Anterior cingulate cortex (tissue), 58 donors: ENCODE data around the gene IER2.

Experiments
- DNase-seq, 58 donors: peaks; one replicate each; lab custom pipeline; 2025; lab: John Stamatoyannopoulos, UW

IER2 gene, protein sequence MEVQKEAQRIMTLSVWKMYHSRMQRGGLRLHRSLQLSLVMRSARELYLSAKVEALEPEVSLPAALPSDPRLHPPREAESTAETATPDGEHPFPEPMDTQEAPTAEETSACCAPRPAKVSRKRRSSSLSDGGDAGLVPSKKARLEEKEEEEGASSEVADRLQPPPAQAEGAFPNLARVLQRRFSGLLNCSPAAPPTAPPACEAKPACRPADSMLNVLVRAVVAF

DNA sequence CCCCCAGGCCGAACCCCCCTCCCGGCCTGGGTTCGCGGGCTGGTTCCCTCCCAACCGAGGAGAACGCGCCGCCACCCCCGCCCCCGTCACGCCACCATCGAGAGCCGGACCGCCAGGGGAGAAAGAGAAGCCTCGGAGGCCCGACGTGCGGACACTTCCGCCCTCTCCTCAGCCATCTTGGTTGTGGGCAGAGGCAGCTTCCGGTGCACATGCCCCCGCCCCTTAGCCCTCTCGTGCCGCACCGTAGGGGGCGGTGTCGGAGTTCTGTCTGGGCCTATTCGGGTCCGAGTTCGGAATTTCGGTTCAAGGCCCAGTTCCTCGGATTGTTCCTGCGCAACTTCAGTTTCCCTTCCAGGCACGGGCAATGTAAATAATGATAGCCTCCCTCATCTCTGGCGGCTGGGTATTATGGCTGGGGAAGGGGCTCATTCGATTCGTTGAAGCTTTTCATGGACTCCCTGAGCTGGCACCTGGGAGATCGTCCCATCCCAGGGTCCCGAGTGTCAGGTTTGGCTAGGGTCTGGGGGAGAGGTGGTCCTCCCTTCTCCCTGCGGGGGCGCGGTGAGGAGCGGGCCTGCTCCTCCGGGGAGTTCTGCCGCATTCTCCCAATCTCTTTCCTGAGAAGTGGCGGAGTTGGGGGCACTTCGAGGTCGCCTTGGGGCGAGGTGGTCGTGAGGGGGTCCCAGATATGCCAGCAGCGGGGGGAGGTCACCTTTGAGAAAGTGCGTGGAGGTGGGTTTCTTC, at the start of gene IER2, which contains the start of gene STX10:
IER2 (plus strand) TSS at position 225 of the 744 bp plus-strand sequence. CDS start 2,776 bp downstream, outside the sequence.
STX10 (minus strand) TSS at position 189 of the 744 bp plus-strand sequence. CDS start 202 bp downstream, outside the sequence.
- peak; percentile 65 to 97 (median 94) for DNase-seq

DNA sequence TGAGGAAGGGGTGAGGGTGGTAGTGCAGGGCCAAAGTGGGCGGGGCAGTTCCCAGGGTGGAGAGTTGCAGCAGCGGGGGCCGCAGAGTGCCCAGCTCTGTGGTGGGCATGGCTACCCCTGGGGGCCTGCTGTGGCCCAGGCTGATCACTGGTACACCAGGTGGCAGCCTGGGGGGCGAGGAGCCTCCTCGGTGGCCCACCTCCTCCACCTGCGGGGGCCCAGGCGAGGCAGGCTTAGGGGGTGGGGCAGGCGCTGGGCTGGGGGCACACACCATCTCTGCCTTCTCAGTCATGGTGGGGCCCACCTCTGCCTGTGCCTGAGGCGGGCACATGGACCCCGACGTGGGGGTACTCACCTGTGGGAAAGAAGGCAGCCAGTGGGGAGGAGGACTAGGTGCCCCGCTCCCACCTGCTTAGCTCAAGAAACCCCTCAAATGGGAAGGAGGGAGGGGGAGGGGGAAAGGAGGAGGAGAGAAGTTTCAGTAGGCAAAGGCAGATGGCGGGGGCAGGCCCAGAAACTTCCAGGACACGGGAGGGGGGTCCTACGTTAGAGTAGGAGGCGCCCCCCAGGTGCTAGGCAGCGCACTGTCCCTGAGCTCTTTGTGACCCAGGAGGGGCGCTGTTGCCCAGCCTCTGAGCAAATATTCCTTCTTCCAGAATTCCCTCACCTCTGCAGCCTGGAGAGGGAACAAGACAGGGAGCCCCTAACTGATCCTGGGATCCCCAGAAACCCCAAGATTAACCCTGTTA, 49.2 kb upstream of the IER2 start:
- no peak for DNase-seq

DNA sequence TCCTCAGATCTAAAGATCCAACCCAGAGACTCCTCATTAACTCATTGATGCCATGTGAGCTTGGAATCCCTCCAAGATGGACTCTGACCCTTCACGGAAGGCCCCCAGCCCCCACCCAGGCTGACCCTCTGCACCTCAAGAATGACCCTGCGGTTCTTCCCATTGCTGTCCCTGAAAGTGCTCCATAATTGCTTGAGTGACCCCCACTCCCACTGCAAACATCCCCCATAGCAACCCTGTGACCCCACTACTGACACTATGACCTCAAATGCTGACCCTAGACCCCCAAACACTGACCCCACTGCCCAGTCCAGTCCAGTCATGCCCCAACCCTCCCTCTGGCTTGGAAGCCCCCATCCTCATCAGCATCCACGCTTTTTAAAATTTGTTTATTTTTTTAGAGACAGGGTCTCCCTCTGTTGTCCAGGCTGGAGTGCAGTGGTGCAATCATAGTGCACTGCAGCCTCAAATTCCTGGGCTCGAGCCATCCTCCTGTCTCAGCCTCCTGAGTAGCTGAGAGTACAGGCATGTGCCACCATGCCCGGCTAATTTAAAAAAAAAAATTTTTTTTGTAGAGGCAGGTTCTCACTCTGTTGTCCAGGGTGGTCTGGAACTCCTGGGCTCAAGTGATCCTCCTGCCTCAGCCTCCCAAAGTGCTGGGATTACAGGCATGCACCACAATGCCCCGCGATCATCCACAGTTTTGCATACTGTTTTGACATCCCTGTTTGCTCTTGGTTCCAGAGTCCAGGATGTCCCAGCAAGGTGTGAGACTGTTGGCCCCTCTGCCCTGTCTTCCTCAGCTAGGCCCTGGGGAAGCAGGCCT, 48.4 kb upstream of the IER2 start:
- no peak for DNase-seq

DNA sequence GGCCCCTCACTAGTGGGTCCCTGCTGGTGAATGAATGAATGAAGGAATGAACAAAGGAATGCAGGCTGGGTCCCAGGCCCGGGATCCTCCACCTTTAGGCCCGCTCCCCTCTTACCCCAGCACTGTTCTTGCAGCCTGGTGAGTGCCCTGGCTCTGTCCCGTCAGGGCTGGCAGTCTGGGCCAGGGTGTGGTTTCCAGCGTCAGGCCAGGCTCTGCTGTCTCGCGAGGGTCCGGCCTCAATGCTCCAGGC, 47.9 kb upstream of the IER2 start:
- no peak for DNase-seq

DNA sequence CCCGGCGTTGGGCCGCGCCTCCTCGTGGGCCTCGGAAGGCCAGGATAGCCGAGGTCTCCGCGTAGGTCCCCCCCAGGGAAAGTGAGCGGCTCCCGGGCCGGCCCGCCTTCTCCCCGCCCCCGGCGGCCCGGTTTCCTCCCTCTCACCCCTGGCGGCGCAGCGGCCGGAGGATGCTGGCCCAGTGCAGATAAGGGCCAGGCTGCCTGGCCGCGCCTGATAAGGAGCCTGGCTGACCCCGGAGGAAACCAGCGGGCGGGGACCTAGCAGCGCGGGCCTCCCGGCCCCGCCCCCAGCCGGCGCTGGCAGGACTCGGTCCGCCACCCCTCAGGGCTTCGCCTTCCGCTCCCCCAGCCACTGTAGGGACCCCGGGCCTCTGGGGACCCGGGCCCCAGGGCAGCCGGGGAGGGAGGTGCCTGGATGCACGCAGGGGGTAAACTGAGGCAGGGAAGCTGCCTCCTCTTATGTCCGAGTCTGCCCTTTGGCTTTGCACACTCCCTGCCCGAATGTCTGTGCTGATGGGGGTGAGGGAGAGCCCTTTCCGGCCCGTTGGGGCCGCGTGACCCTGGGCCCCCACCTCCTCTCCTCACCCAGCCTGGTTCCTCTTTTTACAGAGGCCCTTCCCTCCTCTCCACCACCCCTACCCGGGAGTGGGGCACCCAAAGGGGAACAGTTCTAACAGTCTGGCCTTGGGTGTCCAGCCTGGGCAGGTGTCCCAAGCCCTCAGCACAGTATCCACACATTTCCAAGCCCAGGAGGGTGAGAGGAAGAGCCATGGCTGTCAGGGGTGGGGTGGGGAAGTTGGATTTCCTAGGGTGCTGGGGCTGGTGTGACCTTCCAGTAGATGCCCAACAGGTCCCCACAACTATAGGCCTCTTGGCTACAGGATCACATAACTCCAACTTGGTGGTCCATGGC, 47.3 kb upstream of the IER2 start, which contains the start of gene LYL1:
LYL1 (minus strand) TSS at position 193 of the 915 bp plus-strand sequence. CDS start 1,687 bp downstream, outside the sequence.
- peak in 12 of 58 donors; percentile 15 to 63 (median 50) for DNase-seq

DNA sequence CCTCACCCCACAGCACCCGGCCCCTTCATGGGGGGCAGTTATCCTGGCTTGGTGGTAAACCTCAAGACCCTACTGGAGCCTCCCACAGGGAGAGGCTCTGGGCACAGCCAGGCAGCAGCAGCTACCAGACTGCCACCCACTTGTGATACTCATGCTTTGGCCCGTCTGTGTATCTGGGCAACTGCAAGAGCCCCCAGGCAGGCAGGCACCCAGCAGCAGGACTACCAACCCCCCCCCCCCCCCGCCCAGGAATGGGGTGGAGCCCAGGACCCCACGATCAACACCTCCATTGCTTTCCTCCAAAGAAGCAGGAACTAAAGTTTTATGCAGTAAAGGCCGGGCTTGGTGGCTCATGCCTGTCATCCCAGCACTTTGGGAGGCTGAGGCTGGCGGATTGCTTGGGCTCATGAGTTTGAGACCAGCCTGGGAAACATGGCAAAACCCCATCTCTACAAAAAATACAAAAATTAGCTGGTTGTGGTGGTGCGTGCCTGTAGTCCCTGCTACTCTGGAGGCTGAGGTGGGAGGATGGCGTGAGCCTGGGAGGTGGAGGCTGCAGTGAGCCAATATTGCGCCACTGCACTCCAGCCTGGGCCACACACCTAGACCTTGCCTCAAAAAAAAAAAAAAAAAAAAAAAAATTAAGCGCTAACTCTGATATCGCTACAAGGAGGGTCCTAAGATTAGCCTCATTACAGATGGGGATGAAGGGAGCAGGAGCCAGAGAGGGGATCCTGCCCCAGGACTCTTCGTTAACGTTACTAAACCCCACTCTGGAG, 46.4 kb upstream of the IER2 start:
- DNase-seq = no peak

DNA sequence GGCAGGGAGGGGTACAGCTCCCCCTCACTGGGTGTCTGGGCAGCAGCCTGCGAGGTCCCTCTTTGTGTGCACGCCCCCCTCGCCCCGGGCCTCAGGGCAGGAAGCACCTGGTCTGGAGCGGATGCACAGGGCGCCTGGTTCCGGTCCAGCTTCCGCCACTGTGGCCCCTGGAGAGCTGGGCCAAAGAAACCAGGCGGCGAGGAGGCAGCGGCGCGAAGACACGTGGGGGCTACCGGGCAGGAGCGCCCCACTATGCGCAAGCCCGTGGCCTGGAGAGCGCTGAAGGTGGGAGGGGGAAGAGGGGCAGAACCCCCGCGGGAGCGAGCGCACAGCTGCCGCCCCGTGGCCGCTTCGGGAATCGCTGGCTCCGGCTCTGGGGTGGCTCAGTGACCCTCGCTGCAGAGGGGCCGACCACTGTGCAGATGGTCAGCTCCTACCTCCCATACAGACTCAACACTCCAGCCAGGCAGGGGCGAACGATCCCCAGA, 45.8 kb upstream of the IER2 start:
- peak in 33 of 58 donors; percentile 25 to 76 (median 53) for DNase-seq

DNA sequence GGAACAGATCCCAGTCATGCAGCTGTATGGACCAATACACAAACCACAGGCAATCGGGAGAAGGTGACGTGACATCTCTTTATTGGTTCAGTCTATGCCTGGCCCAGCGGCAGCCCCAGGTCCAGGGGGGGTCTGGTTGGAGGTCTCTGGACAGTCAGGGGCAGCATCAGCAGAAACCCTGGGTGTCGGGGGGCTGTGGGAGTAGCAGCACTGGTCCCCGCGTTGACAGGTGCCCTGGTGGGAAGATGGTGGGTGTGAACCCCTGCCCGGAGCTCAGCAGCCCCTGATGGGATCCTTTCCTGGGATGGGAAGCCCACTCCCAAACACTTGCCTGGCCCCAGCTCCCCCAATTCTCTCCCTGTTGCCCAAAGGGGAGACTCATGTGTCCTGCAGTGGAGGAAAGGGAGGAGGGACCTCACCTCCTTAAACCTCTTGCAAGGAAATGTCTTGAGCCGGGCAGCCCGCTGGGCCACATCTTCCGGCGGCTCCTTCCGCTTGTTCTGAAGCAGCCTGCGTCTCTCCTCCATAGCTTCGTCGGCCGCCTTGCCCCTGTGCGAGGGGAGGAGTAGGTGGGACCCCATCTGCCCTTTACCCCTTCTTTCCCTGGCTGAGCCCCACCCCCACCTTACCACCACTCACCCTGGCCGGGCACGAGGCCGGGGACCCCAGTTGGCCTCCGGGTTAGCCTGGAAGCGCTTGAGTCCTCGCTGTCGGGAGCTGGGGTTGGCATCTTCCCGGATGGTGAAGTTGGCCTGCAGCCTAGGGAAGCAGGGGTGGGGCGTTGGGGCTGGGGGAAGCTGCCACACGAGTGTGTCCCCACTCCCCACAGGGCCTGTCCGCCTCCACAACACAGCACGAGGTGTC, 45.1 kb upstream of the IER2 start:
- no peak for DNase-seq

DNA sequence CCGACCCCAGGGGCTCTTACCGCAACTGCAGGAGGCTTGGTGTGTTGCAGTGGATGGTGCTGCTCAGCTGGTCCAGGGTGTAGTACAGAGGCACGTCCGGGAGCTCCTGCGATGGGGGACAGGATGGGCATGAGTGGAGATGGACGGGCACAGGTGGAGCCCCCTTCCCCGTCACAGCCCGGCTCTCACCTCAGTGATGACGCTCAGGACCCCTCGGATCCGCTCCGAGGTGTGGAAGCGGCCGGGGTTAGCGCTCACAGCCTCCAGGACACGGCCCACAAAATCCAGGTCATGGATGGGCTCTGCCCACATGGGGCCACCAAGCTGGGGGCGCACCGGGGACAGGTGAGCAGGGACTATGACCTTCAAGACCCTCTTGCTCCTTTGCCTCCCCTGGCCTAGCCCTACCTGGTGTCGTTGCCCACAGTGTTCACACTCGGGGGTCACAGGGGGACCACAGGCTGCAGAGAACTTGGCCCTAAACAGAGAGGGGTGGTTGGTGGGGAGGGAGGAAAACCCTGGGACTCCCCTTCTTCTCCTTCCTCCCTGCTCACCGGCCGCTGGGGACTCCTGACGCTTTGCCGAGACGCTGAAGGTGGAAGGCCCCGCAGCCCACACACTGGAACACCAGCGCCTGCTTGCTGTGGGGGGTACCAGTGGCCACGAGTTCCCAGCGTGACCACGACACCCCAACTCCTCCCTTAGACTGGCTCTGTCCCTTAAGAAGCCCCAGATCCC, 40.7 kb upstream of the IER2 start:
- DNase-seq = no peak

DNA sequence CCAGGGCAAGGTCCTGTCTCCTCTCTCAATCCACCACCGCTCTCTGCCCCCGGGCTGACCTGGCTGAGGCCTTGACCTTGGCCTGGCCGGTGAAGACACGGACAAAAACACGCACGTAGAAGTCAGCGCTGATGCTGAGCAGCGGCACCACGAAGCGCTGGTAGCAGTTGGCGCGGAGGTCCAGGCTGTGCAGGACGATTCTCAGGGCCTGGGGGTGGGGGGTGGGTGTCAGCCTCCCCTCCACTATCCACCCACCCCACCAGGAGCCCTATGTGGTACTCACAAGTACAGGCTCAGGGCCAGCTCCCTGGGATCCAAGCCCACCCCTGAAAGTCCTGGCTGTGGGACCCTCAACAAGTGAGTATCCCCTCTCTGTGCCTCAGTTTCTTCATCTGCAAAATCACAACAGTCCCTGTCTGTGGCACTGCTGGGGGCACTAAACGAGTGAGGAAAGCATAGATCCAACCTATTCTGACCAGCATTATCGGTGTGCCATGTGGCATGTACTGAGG, 40.1 kb upstream of the IER2 start:
- no peak for DNase-seq

DNA sequence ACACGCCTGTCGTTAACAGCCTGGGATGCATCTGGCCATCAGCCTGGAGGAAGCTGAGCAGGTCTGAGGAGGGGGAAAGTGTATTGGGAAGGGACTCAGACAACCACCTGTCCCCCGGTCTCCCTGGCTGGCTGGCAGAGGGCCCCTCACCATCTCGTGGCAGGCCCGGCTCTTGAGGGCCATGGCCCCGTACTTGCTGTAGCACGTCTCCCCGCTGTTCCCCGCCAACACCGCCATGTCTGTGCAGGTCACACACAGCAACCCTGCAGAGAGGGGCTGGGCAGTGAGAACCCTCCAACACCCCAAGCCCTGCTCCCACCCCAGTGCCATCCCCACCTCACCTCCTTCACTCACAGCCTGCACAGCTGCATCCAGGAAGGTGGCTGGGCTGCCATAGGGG, 37.7 kb upstream of the IER2 start:
- no peak for DNase-seq

DNA sequence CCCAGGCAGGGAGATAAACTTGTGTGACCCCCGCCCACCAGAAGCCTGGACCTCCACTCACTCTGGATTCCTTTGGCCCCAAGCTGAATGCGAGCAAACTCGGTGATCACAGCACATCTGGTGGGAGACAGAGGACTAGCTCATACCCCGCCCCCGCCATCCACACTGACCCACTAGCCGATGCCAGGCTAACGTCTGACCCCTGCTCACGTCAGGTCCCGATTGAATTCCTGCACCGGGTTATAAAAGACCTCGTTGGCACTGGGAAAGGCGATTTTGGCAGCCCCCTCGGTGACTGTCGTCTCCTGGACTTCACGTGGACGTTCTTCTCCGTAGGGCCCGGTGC, 34.3 kb upstream of the IER2 start:
- DNase-seq = no peak

DNA sequence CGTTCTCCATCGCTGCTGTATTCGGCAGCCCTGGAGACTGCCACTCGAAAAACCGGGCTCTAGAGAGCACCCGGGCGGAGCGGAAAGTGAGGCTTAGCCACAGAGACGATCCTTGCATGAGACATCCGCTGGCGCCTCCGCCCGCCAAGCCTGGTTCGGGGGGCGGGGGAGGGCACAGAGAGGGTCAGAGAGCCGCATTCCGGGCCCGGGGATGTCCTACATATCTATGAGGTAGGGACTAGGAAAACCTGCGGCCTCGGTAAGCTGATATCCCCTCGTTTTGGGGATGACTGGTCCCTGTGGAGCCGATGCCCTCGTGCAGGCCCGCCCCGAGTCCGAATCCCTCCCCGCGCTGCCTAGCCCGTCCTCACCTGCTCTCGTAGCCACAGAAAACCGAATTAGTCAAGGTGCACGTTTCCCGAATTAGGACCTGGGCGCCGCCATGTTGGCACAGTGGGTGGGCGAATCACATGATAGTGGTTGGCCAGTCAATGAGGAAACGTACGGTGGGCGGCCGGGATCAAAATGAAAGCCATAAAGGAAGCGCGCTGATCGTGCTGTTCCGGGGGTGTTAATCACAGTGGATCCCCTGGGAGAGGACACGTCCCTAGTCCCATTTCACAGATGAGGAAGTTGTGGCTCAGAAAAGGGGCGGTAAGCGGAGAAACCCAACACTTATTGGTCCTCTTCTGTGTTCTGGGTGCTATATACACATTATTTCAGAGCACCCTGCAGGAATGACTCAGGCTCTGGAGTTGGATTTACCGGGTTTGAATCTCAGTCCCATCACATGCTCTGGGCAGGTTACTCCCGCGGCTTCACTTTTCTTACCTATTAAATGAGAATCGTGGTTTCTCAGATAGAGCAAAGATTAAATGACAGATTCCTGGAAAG, 33.7 kb upstream of the IER2 start, which contains the start of gene TRMT1:
TRMT1 (minus strand) TSS at position 459 of the 894 bp plus-strand sequence; CDS start at position 118, 341 bp downstream.
- peak; percentile 40 to 95 (median 84) for DNase-seq

DNA sequence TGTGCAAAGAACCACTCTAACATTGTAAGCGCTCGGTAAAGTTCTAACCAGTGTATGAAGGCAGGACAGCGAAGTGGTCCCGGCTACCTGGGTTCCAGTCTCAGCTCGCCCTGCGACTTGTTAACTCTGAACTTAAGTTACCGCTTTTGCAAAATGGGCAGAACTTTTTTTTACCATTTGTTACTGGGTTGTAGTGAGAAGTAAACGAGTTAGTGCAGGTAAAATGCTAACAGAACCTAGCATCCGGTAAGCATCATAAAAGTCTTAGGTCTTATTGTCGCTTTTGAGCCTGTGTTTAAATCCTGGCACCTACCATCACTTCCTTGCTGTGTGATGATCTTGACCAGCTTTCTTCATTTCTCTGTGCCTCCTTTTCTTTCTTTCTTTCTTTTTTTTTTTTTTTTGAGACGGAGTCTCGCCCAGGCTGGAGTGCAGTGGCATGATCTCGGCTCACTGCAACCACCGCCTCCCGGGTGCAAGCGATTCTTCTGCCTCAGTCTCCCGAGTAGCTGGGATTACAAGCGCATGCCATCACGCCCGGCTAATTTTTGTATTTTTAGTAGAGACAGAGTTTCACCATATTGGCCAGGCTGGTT, 32.9 kb upstream of the IER2 start:
- no peak for DNase-seq
